Activated naive CD8-positive, alpha-beta T cell treated with anti-CD3 and anti-CD28 coated beads, Interleukin-2, amount 10 ng/mL, durations not matched to agents 7 days and 5 days (primary cell): ENCODE data around the gene TAF11. TPM values are rescaled to one million over a fixed set of nuclear protein-coding genes. Genes with fewer than 3 reads are reported as not detected.
A peak's percentile ranks its signal among the peaks of the same experiment; 100 is the strongest.
"Not testable (repeated sequence)": the region's sequence is repeated elsewhere in the genome, so short reads cannot be mapped to it uniquely, and the experiment has no call there.

ENCODE experiments used
- ATAC-seq: fragments of 150-1000 bp; cut with Tn5 transposase; one replicate; pipeline ENCODE4 v1.10.0; 2021; ENCODE audit warnings: low read depth, moderate library complexity
- POLR2A ChIA-PET: fragments of 350-600 bp; sonication (Branson Sonifier 250); formaldehyde crosslinking; loops from one replicate; lab custom pipeline; 2021; ENCODE audit warnings: antibody characterized with exemption; lab: Charles Lee
- DNase-seq: peaks from one replicate; pipeline ENCODE4 v3.0.0; 2021
- H3K27ac Mint-ChIP-seq: one replicate; pipeline ENCODE4 v1.8.0; 2022; ENCODE audit warnings: mild to moderate bottlenecking, mixed read lengths
- H3K27me3 Mint-ChIP-seq: one replicate; pipeline ENCODE4 v1.8.0; 2022; ENCODE audit warnings: mild to moderate bottlenecking, moderate library complexity, mixed read lengths
- H3K36me3 Mint-ChIP-seq: one replicate; pipeline ENCODE4 v1.8.0; 2021; ENCODE audit warnings: mild to moderate bottlenecking, mixed read lengths
- H3K4me1 Mint-ChIP-seq: one replicate; pipeline ENCODE4 v1.8.0; 2021; ENCODE audit warnings: mixed read lengths
- H3K4me3 Mint-ChIP-seq: one replicate; pipeline ENCODE4 v1.8.0; 2022; ENCODE audit warnings: mild to moderate bottlenecking, moderate library complexity, mixed read lengths
- H3K9me3 Mint-ChIP-seq: one replicate; pipeline ENCODE4 v1.8.0; 2021; ENCODE audit warnings: mixed read lengths
- total RNA-seq, 2 experiments: library from RNA; stranded (reverse); gene quantifications; one replicate each; pipeline ENCODE4 v1.2.3, GENCODE V29; 2021

The TAF11 gene
- total RNA-seq, 2 experiments from 2014 or later = 30.5 to 31.0 TPM

GRCh38 chr6:34849066-34849465, 38.8 kb downstream of the TAF11 start:
- POLR2A ChIA-PET, H3K4me1 Mint-ChIP-seq, H3K27ac Mint-ChIP-seq, H3K27me3 Mint-ChIP-seq, H3K4me3 Mint-ChIP-seq, ATAC-seq, DNase-seq, H3K9me3 Mint-ChIP-seq: not testable (repeated sequence)
- peaks cover 15% of the 10 kb centered on the region for H3K36me3 Mint-ChIP-seq

GRCh38 chr6:34839666-34840352, 48.0 kb downstream of the TAF11 start:
- H3K36me3 Mint-ChIP-seq = peaks cover 12% of the 10 kb centered on the region
- H3K27ac Mint-ChIP-seq = peak overlapping the region; percentile 25
- H3K9me3 Mint-ChIP-seq = no peaks in the 10 kb centered on the region
- H3K4me1 Mint-ChIP-seq = peaks cover 1% of the 10 kb centered on the region
- POLR2A ChIA-PET = no interaction called here
- no peaks in the 10 kb centered on the region for H3K27me3 Mint-ChIP-seq
- no peak overlapping the region for H3K4me3 Mint-ChIP-seq
- DNase-seq (no peak), ATAC-seq (no peak)

GRCh38 chr6:34837528-34837927, 50.3 kb downstream of the TAF11 start:
- H3K27me3 Mint-ChIP-seq = no peaks in the 10 kb centered on the region
- H3K4me3 Mint-ChIP-seq = no peak overlapping the region
- no peak overlapping the region for H3K27ac Mint-ChIP-seq
- POLR2A ChIA-PET = no interaction called here
- no peak for ATAC-seq
- H3K9me3 Mint-ChIP-seq = no peaks in the 10 kb centered on the region
- no peak for DNase-seq
- peaks cover 1% of the 10 kb centered on the region for H3K4me1 Mint-ChIP-seq
- H3K36me3 Mint-ChIP-seq = peaks cover 12% of the 10 kb centered on the region

- H3K9me3 Mint-ChIP-seq = no peaks in the 10 kb centered on the region
- H3K36me3 Mint-ChIP-seq = peaks cover 12% of the 10 kb centered on the region
- peaks cover 1% of the 10 kb centered on the region for H3K4me1 Mint-ChIP-seq
- no peak overlapping the region for H3K4me3 Mint-ChIP-seq
- no peak for DNase-seq
- no peak overlapping the region for H3K27ac Mint-ChIP-seq
- no peaks in the 10 kb centered on the region for H3K27me3 Mint-ChIP-seq
- ATAC-seq = no peak
- POLR2A ChIA-PET = no interaction called here
These were observed 51.4 kb downstream of the TAF11 start for GRCh38 chr6:34836451-34836850.

- ATAC-seq (no peak), DNase-seq (no peak)
- no peak overlapping the region for H3K4me3 Mint-ChIP-seq
- H3K36me3 Mint-ChIP-seq = peaks cover 12% of the 10 kb centered on the region
- H3K27me3 Mint-ChIP-seq = no peaks in the 10 kb centered on the region
- H3K4me1 Mint-ChIP-seq = peaks cover 1% of the 10 kb centered on the region
- H3K27ac Mint-ChIP-seq = no peak overlapping the region
- no peaks in the 10 kb centered on the region for H3K9me3 Mint-ChIP-seq
- POLR2A ChIA-PET = no interaction called here
These were observed 51.8 kb downstream of the TAF11 start for GRCh38 chr6:34836008-34836407.

GRCh38 chr6:34834789-34835518, 52.9 kb downstream of the TAF11 start:
- ATAC-seq = no peak
- no peak overlapping the region for H3K27ac Mint-ChIP-seq

GRCh38 chr6:34832942-34833341, 54.9 kb downstream of the TAF11 start:
- no peaks in the 10 kb centered on the region for H3K4me1 Mint-ChIP-seq
- no peak overlapping the region for H3K27ac Mint-ChIP-seq
- H3K9me3 Mint-ChIP-seq = no peaks in the 10 kb centered on the region
- H3K36me3 Mint-ChIP-seq = peaks cover 11% of the 10 kb centered on the region
- no peaks in the 10 kb centered on the region for H3K27me3 Mint-ChIP-seq
- POLR2A ChIA-PET = no interaction called here
- DNase-seq (no peak), ATAC-seq (no peak)
- H3K4me3 Mint-ChIP-seq = no peak overlapping the region

More at GRCh38 chr6:34834789-34835518, 52.9 kb downstream of the TAF11 start:
- Mint-ChIP-seq H3K27me3 (no peaks in the 10 kb centered on the region), H3K4me1 (peaks cover 1% of the 10 kb centered on the region), H3K9me3 (no peaks in the 10 kb centered on the region), H3K36me3 (peaks cover 14% of the 10 kb centered on the region), H3K4me3 (no peak overlapping the region)
- DNase-seq = no peak
- POLR2A ChIA-PET = no interaction called here

- no peaks in the 10 kb centered on the region for H3K27me3 Mint-ChIP-seq
- H3K36me3 Mint-ChIP-seq = peaks cover 5% of the 10 kb centered on the region
- no peak overlapping the region for H3K27ac Mint-ChIP-seq
- H3K9me3 Mint-ChIP-seq = no peaks in the 10 kb centered on the region
- DNase-seq (no peak), ATAC-seq (no peak)
- no peak overlapping the region for H3K4me3 Mint-ChIP-seq
- POLR2A ChIA-PET = no interaction called here
- no peaks in the 10 kb centered on the region for H3K4me1 Mint-ChIP-seq
These were observed 58.7 kb downstream of the TAF11 start for GRCh38 chr6:34829137-34829536.

Other genes starting within 250 kb of the TAF11 start
- gene ILRUN, start 191.3 kb downstream of the TAF11 start, total RNA-seq = 10 to 100 TPM; 66.1 to 73.8 TPM
- gene SNRPC, start 130.5 kb downstream of the TAF11 start, total RNA-seq = 10 to 100 TPM; 92.3 to 94.2 TPM
- 10 to 100 TPM; 11.7 to 11.8 TPM for gene BLTP3A, start 96.0 kb downstream of the TAF11 start, total RNA-seq
- gene ANKS1A, start 1.2 kb upstream of the TAF11 start, total RNA-seq = 1 to 10 TPM; 8.1 to 9.3 TPM